Lung (tissue), 12 donors: ENCODE data around the gene TSEN2. TPM values are rescaled to one million over a fixed set of nuclear protein-coding genes. Genes with fewer than 3 reads are reported as not detected.

ENCODE experiments used
- ATAC-seq: fragments of 200-7000 bp; cut with Tn5 transposase; one replicate; pipeline ENCODE4 v1.9.1; 2020; ENCODE audit warnings: moderate number of reproducible peaks; ENCODE audit not compliant: insufficient read depth, low FRiP score
- DNase-seq, 3 donors: peaks; one replicate each; pipeline ENCODE4 v3.0.0-alpha.2; 2013 to 2017
- H3K27ac ChIP-seq, 2 donors: one replicate each; pipeline ENCODE4 v1.5.1; 2013; ENCODE audit warnings: mild to moderate bottlenecking in 2 of 2, moderate library complexity in 2 of 2, control low read depth in 1 of 2, inconsistent platforms in 1 of 2, low read depth in 1 of 2, low read length in 1 of 2
- H3K27me3 ChIP-seq, 3 donors: one replicate each; pipeline ENCODE4 v1.5.1; 2013; ENCODE audit warnings: low read length in 2 of 3; ENCODE audit not compliant: control insufficient read depth in 3 of 3, insufficient read depth in 3 of 3
- H3K36me3 ChIP-seq, 4 donors: one replicate each; pipeline ENCODE4 v1.5.1; 2013; ENCODE audit warnings: low read length in 4 of 4, mild to moderate bottlenecking in 1 of 4, moderate library complexity in 1 of 4; ENCODE audit not compliant: control insufficient read depth in 4 of 4, insufficient read depth in 4 of 4
- H3K4me1 ChIP-seq, 5 donors: one replicate each; pipeline ENCODE4 v1.5.1; 2013; ENCODE audit warnings: low read length in 5 of 5, mild to moderate bottlenecking in 2 of 5, moderate library complexity in 1 of 5; ENCODE audit not compliant: control insufficient read depth in 5 of 5, insufficient read depth in 5 of 5
- H3K4me3 ChIP-seq: one replicate; pipeline ENCODE4 v1.5.1; 2013; ENCODE audit warnings: mild to moderate bottlenecking, control low read depth, moderate library complexity
- H3K9ac ChIP-seq, 2 donors: one replicate each; pipeline ENCODE4 v1.5.1; 2013; ENCODE audit warnings: low read length in 2 of 2, control low read depth in 1 of 2; ENCODE audit not compliant: insufficient read depth in 1 of 2
- H3K9me3 ChIP-seq, 4 donors: one replicate each; pipeline ENCODE4 v1.5.1; 2013; ENCODE audit warnings: low read length in 3 of 4, mild to moderate bottlenecking in 1 of 4, moderate library complexity in 1 of 4; ENCODE audit not compliant: control insufficient read depth in 4 of 4, insufficient read depth in 3 of 4
- WGBS, 2 donors: extraction: QIAGEN DNeasy Blood & Tissue Kit; methylation state at CpG; one replicate each; pipeline ENCODE4 v1.1.7; 2013; 5-methylcytosine and 5-hydroxymethylcytosine counted together
- polyA plus RNA-seq, 2 donors: library from polyadenylated mRNA; stranded (reverse); fragments of 200-250 nt; gene quantifications; one replicate each; pipeline ENCODE4 v1.2.1, GENCODE V29; 2013
- total RNA-seq, 2 donors: library from RNA; depleted of rRNA in 1 of 2; stranded (reverse); fragments of >200 nt in 1 of 2; gene quantifications; one replicate each; pipeline ENCODE4 v1.2.1, GENCODE V29; 2014 to 2021
- TF ChIP-seq, protein P1 (sequence below): IDR thresholded peaks from 2 replicates; pipeline ENCODE4 v1.5.1; 2012; ENCODE audit warnings: mild to moderate bottlenecking; ENCODE audit errors: control extremely low read depth, extremely low read depth
- donor health status: control.
- donor health status: control.
- donor health status: Bipolar disorder and iron deficiency.
- donor health status: healthy.
- donor health status: DM: yes; HTN: yes; CAD: no.

TSEN2 gene
- total and polyA plus RNA-seq, 4 donors: 9.0 to 16.7 (median 15.6) TPM

DNA sequence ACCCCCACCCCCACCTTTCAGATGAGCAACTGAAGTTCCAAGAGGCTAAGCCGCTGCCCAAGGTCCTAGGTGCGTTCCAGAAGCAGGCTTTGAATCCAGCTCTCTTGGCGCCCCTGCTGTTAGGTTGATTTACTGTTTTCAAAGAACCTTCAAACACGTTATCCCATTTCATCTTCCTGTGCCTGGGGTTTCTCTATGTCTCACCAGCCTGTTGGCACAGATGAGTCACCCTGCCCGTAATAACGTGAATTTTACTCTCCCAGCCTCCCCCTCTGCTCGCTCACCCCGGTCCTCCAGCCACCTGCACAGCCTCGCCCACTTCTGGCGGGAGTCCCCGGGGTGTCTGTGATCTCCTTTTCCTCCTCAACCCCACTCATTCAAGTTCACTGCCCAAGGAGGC is 13.0 kb upstream of the TSEN2 start:
- no peaks in the 10 kb centered on the region for H3K36me3 ChIP-seq
- ATAC-seq (no peak), DNase-seq (no peak)
- H3K4me1 ChIP-seq: peaks cover 0 to 9% (median 3%) of the 10 kb centered on the region in 5 donors
- no peaks in the 10 kb centered on the region for H3K9me3 ChIP-seq
- no peak overlapping the region for H3K9ac ChIP-seq
- TF ChIP-seq, protein P1, sequence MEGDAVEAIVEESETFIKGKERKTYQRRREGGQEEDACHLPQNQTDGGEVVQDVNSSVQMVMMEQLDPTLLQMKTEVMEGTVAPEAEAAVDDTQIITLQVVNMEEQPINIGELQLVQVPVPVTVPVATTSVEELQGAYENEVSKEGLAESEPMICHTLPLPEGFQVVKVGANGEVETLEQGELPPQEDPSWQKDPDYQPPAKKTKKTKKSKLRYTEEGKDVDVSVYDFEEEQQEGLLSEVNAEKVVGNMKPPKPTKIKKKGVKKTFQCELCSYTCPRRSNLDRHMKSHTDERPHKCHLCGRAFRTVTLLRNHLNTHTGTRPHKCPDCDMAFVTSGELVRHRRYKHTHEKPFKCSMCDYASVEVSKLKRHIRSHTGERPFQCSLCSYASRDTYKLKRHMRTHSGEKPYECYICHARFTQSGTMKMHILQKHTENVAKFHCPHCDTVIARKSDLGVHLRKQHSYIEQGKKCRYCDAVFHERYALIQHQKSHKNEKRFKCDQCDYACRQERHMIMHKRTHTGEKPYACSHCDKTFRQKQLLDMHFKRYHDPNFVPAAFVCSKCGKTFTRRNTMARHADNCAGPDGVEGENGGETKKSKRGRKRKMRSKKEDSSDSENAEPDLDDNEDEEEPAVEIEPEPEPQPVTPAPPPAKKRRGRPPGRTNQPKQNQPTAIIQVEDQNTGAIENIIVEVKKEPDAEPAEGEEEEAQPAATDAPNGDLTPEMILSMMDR: no peak
- no peaks in the 10 kb centered on the region for H3K27me3 ChIP-seq
- WGBS, 2 donors: 75 to 80% methylated on average over 11 of the region's 11 CpGs
- no peak overlapping the region for H3K27ac ChIP-seq
- H3K4me3 ChIP-seq: no peak overlapping the region

GRCh38 chr3:12472000-12472610 is 12.2 kb upstream of the TSEN2 start:
- TF ChIP-seq, protein P1: no peak
- no peak for DNase-seq
- no peaks in the 10 kb centered on the region for H3K9me3 ChIP-seq
- H3K36me3 ChIP-seq: no peaks in the 10 kb centered on the region
- no peak overlapping the region for H3K27ac ChIP-seq
- no peak for ATAC-seq
- WGBS, 2 donors: 81 to 85% methylated on average over 11 of the region's 11 CpGs
- H3K4me1 ChIP-seq: peaks cover 0 to 15% (median 5%) of the 10 kb centered on the region in 5 donors
- H3K9ac ChIP-seq: no peak overlapping the region
- no peaks in the 10 kb centered on the region for H3K27me3 ChIP-seq
- H3K4me3 ChIP-seq: no peak overlapping the region

GRCh38 chr3:12472796-12473195 is 11.5 kb upstream of the TSEN2 start:
- DNase-seq (no peak), ATAC-seq (no peak)
- Histone ChIP-seq H3K27ac (no peak overlapping the region), H3K4me1 (peaks cover 0 to 15% (median 5%) of the 10 kb centered on the region in 5 donors), H3K27me3 (no peaks in the 10 kb centered on the region), H3K9me3 (no peaks in the 10 kb centered on the region), H3K4me3 (no peak overlapping the region), H3K36me3 (no peaks in the 10 kb centered on the region), H3K9ac (no peak overlapping the region)
- TF ChIP-seq, protein P1: no peak
- WGBS, 2 donors: 84 to 96% methylated on average over 5 of the region's 5 CpGs

- Histone ChIP-seq H3K4me3 (no peak overlapping the region), H3K27me3 (no peaks in the 10 kb centered on the region), H3K27ac (no peak overlapping the region), H3K4me1 (peaks cover 0 to 15% (median 5%) of the 10 kb centered on the region in 5 donors), H3K9ac (no peak overlapping the region), H3K9me3 (no peaks in the 10 kb centered on the region), H3K36me3 (no peaks in the 10 kb centered on the region)
- ATAC-seq: no peak
- 89 to 94% methylated on average over 9 of the region's 9 CpGs for WGBS, 2 donors
- TF ChIP-seq, protein P1: no peak
- no peak for DNase-seq
Observed at GRCh38 chr3:12473511-12473910, 10.8 kb upstream of the TSEN2 start.
